Choroid plexus epithelial cell (primary cell): ENCODE data around the gene LMO2.

Experiments used
- DNase-seq: peaks from one replicate; pipeline ENCODE4 v3.0.0-alpha.2; 2010; ENCODE audit warnings: low read depth
- H3K4me3 ChIP-seq: 2 replicates; pipeline ENCODE4 v1.5.1; 2011; ENCODE audit warnings: low read depth, mild to moderate bottlenecking, control low read depth, low read length, moderate library complexity
- TF ChIP-seq, protein P1 (sequence below): conservative IDR thresholded peaks from 2 replicates; pipeline ENCODE4 v1.5.1; 2011; ENCODE audit warnings: low read depth, mild to moderate bottlenecking, control low read depth, inconsistent platforms, low read length, moderate library complexity

LMO2 gene

DNA sequence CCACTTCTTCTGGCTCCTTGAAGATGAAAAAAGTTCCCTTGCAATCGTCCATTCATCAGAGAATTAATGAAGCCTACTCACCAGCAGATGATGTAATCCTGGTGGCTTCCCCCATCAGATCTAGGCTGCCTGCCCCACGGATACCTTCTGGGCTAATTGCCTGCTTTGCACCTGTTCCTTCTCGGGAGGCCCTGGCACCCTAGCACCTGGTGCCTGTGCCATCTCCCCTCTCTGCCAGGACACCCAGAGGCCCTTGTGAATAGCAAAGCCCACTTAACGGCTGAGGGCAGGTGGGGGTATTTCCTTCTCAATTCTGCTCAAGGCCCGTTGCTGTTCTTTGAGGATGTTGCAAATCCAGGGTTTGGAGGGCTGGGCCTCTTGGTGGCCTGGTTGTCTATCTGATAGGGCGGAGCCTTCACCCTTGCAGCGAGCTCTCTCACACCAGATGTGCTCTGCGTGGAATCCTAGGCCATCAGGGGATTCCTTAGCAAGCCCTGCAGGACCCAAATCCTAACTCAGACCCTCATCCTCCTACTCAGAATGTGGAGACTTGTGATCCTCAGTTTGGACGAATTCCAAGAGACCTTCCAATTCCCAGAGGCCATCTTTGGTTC, at the start of gene LMO2:
LMO2 (minus strand) TSS at position 363 of the 614 bp plus-strand sequence. CDS start 22,360 bp downstream, outside the sequence.
- no peak for DNase-seq
- H3K4me3 ChIP-seq: no peak within 1 kb of the TSS
- TF ChIP-seq, protein P1, sequence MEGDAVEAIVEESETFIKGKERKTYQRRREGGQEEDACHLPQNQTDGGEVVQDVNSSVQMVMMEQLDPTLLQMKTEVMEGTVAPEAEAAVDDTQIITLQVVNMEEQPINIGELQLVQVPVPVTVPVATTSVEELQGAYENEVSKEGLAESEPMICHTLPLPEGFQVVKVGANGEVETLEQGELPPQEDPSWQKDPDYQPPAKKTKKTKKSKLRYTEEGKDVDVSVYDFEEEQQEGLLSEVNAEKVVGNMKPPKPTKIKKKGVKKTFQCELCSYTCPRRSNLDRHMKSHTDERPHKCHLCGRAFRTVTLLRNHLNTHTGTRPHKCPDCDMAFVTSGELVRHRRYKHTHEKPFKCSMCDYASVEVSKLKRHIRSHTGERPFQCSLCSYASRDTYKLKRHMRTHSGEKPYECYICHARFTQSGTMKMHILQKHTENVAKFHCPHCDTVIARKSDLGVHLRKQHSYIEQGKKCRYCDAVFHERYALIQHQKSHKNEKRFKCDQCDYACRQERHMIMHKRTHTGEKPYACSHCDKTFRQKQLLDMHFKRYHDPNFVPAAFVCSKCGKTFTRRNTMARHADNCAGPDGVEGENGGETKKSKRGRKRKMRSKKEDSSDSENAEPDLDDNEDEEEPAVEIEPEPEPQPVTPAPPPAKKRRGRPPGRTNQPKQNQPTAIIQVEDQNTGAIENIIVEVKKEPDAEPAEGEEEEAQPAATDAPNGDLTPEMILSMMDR: no peak

- H3K4me3 ChIP-seq: no peak overlapping the region
- TF ChIP-seq, protein P1: no peak
- DNase-seq: no peak
Observed at GRCh38 chr11:33940538-33940815, 48.6 kb upstream of the LMO2 start.

GRCh38 chr11:33936725-33937604, 45.1 kb upstream of the LMO2 start:
- TF ChIP-seq, protein P1: no peak
- no peak overlapping the region for H3K4me3 ChIP-seq
- peak; percentile 57 for DNase-seq

- TF ChIP-seq, protein P1: no peak
- H3K4me3 ChIP-seq: no peak overlapping the region
- no peak for DNase-seq
Observed at GRCh38 chr11:33935461-33936456, 43.9 kb upstream of the LMO2 start.

DNA sequence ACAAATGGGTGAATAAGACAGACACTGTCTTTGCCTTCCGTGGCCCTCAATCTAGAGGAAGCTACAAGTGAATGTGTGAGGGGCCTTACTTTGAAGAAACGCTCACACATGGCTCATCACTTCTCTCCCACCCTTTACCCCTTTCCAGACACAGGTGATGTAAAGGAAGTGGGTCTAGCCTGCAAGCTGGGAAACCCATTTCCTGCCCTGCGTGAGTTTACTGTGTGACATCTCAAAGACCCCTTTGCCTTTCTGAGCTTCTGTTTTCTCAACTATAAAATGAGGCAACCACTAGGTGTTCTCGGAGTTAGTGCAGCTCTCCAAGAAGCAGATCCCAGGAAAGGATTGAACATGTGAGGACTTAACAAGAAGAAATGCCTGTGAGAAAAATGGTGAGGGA, 43.1 kb upstream of the LMO2 start:
- DNase-seq: no peak
- H3K4me3 ChIP-seq: no peak overlapping the region
- TF ChIP-seq, protein P1: no peak

GRCh38 chr11:33934450-33934849, 42.6 kb upstream of the LMO2 start:
- no peak for DNase-seq

More at GRCh38 chr11:33934450-33934849, 42.6 kb upstream of the LMO2 start:
- no peak overlapping the region for H3K4me3 ChIP-seq
- TF ChIP-seq, protein P1: no peak
